ENCODE results near the gene NELL2.
"Not testable (repeated sequence)": the region's sequence is repeated elsewhere in the genome, so short reads cannot be mapped to it uniquely, and the experiment has no call there.

NELL2 gene

GRCh38 chr12:44847403-44847802, 28.7 kb downstream of the NELL2 start:
- no peak for DNase-seq

GRCh38 chr12:44846826-44847225, 29.3 kb downstream of the NELL2 start:
- DNase-seq = no peak

GRCh38 chr12:44842669-44843068, 33.4 kb downstream of the NELL2 start:
- DNase-seq = no peak

- no peak for DNase-seq
Observed at GRCh38 chr12:44839785-44840184, 36.3 kb downstream of the NELL2 start.

GRCh38 chr12:44837114-44837755, 38.9 kb downstream of the NELL2 start:
- no peak for DNase-seq

- DNase-seq = no peak
Observed at GRCh38 chr12:44835641-44836379, 40.3 kb downstream of the NELL2 start.

GRCh38 chr12:44834996-44835395, 41.1 kb downstream of the NELL2 start:
- DNase-seq = not testable (repeated sequence)

- DNase-seq = no peak
Observed at GRCh38 chr12:44833561-44833960, 42.6 kb downstream of the NELL2 start.

GRCh38 chr12:44830566-44831055, 45.5 kb downstream of the NELL2 start:
- no peak for DNase-seq

- no peak for DNase-seq
Observed at GRCh38 chr12:44829045-44829444, 47.1 kb downstream of the NELL2 start.

- no peak for DNase-seq
Observed at GRCh38 chr12:44827832-44828438, 48.2 kb downstream of the NELL2 start.

GRCh38 chr12:44821702-44822101, 54.4 kb downstream of the NELL2 start:
- DNase-seq = not testable (repeated sequence)

- no peak for DNase-seq
Observed at GRCh38 chr12:44819884-44820283, 56.2 kb downstream of the NELL2 start.

- DNase-seq = no peak
Observed at GRCh38 chr12:44817687-44818086, 58.4 kb downstream of the NELL2 start.

- DNase-seq = no peak
Observed at GRCh38 chr12:44816446-44817017, 59.6 kb downstream of the NELL2 start.

- DNase-seq = no peak
Observed at GRCh38 chr12:44812062-44812461, 64.1 kb downstream of the NELL2 start.

- DNase-seq = no peak
Observed at GRCh38 chr12:44804068-44804467, 72.0 kb downstream of the NELL2 start.

- no peak for DNase-seq
Observed at GRCh38 chr12:44795970-44796369, 80.1 kb downstream of the NELL2 start.

- no peak for DNase-seq
Observed at GRCh38 chr12:44788731-44789130, 87.4 kb downstream of the NELL2 start.

- DNase-seq = no peak
Observed at GRCh38 chr12:44780221-44780790, 95.8 kb downstream of the NELL2 start.

- DNase-seq = no peak
Observed at GRCh38 chr12:44779766-44780165, 96.3 kb downstream of the NELL2 start.

GRCh38 chr12:44778863-44779262, 97.3 kb downstream of the NELL2 start:
- DNase-seq = no peak

- DNase-seq = no peak
Observed at GRCh38 chr12:44777044-44777443, 99.1 kb downstream of the NELL2 start.

All from NCI-H1417 treated with DMSO at 0.1 percent for 48 hours (cell line).